ENCODE results near the gene WNT9B.

GRCh38 chr17:46879101-46879500, 27.7 kb downstream of the WNT9B start:
- TF ChIP-seq CTCF (conservative IDR thresholded peaks at IDR 0.05; ENCODE audit: low read length) (no peak), EZH2phosphoT487 (IDR thresholded peaks at IDR 0.05; ENCODE audit: borderline replicate concordance) (no peak)
